Measurements from ENCODE around the gene TSC22D3.
"Not testable (repeated sequence)": the region's sequence is repeated elsewhere in the genome, so short reads cannot be mapped to it uniquely, and the experiment has no call there.

The TSC22D3 gene

GRCh38 chrX:107775734-107776511 lies at the start of gene TSC22D3:
TSC22D3 (minus strand) TSS chrX:107775787; CDS start chrX:107775419, 368 bp downstream.
- peak; percentile 31 for DNase-seq

DNA sequence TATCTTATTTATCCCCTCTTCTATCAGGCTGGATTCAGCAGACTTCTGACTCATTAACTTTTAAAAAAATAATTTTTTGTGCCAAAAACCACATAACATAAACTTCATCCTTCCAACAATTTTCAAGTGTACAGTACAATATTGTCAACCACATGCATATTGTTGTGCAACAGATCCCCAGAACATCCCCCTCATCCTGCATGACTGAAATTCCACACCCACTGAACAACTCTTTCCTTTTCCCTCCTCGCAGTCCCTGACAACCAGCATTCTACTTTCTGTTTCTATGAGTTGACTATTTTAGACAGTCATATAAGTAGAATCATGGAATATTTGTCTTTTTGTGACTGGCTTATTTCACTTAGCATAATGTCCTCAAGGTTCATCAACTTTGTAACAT lies 47.9 kb upstream of the TSC22D3 start:
- no peak for DNase-seq

GRCh38 chrX:107823042-107823441 lies 47.5 kb upstream of the TSC22D3 start:
- no peak for DNase-seq

GRCh38 chrX:107818900-107819521 lies 43.4 kb upstream of the TSC22D3 start:
- no peak for DNase-seq

DNA sequence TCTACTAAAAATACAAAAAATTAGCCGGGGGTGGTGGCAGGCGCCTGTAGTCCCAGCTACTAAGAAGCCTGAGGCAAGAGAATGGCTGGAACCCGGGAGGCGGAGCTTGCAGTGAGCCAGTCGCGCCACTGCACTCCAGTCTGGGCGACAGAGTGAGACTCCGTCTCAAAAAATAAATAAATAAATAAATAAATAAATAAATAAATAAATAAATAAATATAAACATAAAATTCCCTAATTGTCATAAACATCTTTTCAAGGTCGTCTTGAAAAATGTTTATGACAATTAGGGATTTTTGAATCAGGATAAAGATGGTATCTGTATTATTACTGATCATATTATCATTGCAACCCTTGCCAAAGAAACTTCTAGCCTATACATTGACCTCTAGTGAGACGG lies 34.5 kb upstream of the TSC22D3 start:
- not testable (repeated sequence) for DNase-seq

GRCh38 chrX:107805179-107805578 lies 29.6 kb upstream of the TSC22D3 start:
- no peak for DNase-seq

DNA sequence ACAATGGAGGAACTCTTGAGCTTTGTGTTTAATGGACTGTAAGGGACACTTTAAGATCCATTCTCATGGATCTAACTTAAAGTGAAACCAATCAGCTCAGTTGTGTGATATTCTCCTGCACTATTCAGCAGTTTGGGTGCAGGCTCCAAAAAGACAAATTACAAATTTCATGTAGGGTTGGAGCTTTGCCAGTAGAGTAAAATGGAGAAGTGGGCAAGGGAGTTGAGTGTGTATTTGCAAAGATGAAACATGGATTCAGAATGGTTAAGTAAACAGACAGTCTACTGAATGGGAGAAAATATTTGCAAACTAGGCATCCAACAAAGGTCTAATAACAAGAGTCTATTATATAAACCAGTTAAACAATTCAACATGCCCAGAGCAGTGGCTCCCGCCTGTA lies 28.8 kb upstream of the TSC22D3 start:
- no peak for DNase-seq

DNA sequence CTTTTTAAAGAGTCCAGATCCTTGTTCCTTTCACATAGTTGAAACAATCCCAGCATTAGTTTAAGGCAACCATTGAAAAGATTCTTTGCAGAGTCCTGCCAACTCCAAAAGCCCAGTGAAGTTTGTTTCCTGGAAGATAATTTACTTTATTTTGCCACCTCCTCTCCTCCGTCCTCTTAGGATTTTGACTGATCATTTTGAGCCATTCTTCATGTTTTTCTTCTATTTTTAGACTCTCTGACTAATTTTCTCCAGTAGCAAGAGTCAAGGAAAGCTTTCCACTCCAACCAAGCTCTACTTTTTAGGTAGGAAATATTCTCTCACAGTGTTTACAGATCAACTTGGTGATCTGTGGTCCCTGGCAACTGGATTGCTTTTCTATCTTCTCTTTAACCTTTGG lies 12.2 kb upstream of the TSC22D3 start:
- DNase-seq = no peak

DNA sequence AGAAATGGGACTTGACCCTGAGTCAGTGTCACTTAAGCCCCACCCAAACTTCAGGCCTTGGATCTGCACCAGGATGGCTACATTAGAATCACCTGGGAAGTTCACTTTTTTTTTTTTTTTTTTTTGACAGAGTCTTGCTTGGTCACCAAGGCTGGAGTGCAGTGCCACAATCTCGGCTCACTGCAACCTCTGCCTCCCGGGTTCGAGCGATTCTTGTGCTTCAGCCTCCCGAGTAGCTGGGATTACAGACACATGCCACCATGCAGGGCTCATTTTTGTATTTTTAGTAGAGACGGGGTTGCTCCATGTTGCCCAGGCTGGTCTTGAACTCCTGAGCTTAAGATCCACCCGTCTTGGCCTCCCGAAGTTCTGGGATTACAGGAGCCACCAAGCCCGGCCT lies 4.9 kb upstream of the TSC22D3 start:
- DNase-seq = no peak

GRCh38 chrX:107777536-107777832 lies 1.9 kb upstream of the TSC22D3 start, which contains the start of gene NCBP2L:
NCBP2L (plus strand) TSS chrX:107777733; CDS start chrX:107794221, 16,488 bp downstream.
- no peak for DNase-seq

GRCh38 chrX:107776649-107777535 lies 1.3 kb upstream of the TSC22D3 start:
- peak; percentile 52 for DNase-seq

GRCh38 chrX:107775000-107775733 lies 420 bp downstream of the TSC22D3 start:
- no peak for DNase-seq

DNA sequence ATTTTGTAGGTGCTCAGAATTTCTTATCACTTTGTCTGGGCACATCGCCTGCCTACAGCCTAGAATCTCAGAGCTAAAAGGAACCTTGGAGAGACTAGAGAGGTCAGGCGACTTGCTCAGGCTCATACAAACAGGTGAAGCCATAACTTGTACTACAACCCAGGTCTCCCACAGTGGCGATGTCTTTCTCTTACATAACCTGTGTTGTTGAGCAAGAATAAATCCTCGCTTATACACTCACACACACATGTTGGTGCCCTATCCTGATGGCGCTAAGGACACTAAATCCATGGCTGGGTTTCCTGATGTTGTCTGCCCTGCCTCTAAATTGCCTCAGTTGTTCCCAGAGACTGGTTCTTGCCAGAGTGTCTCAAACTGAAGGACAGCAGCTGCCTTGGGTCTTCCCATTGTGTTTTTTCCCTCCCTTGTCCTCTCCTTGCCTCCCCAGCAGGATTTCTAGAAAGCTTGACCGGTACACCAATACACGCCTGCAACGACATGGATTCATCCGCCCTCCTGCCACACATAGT lies 1.6 kb downstream of the TSC22D3 start:
- no peak for DNase-seq

GRCh38 chrX:107773206-107773605 lies 2.4 kb downstream of the TSC22D3 start:
- no peak for DNase-seq

DNA sequence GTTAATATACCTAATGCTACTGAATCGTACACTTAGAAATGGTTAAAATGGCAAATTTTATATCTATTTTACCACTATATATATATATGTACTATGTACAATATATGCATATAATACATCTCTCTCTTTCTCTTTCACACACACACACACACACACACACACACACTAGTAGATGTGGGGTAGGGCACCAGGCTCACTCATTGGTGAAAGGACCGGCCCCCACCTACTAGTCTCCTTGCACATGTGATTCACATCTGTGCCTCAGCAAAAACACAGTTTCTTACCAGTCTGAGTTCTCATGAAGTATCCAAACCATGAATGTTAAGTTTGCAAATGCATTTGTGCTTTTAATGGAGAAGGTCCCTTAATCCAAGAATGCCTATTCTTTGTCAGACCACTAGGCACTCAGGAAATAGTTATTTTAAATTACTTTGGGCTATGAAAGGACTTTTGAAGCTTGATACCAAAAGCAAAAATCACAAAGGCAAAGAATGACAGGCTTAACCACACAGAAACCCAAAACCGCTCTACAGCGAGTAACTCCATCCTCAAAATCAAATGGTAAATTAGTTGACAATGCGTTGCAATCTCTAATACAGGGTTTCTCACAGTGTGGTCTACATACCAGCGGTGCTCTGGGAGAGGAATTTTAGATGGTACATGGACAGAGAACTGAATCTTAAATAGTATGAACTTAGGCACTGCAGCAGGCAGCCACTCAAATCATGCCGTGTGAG lies 5.8 kb downstream of the TSC22D3 start:
- DNase-seq = no peak

DNA sequence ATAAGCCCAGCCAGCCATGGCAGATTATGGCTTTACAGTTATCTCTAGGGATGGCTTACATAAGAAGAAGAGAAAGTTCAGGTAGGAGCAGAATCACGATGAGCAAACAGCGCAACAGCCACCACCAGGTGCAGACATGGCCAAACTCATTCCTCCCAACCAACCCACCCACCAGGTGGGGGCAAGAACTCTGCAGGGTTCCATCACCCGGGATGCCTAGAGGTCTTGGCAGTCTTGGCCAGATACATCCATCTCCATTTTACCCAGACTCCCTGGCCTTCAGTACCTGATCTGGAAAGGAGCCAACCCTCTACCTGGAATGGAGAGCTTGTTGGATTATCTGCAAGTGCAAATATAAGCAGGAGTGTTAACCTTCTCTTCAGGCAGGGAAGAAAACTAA lies 7.5 kb downstream of the TSC22D3 start:
- DNase-seq = no peak

DNA sequence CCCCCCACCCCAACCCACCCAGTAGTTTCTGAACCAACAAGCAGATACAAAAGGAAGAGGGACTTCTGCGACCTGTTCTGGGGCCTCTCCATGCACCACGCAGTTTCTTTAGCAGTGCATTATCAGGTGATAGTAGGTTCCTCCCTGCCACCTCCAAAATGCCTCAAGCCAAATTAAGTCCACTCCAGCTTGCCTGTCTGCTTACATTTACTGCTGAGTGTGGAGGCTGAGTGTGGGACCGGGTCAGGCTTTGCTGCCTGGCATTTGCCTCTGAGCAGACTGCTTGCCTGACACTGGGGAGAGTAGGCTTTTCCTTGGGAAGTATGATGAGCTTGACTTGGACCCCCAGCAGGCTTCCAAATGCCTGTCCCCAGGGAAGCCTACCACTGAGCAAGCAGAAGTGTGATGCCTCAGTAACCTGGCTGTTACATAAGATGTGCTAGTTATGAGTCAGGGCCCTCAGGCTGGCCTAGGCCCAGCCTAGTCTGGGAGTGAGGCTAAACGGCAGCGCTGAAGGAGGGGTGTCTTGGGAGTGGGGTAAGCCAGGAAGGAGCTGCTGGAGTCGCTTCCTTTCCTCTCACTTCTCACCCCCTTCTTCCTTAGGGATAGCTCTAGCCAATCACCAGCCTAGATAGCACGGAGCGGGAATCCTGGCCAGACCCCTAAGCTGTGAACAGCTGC lies 9.0 kb downstream of the TSC22D3 start:
- DNase-seq = no peak

DNA sequence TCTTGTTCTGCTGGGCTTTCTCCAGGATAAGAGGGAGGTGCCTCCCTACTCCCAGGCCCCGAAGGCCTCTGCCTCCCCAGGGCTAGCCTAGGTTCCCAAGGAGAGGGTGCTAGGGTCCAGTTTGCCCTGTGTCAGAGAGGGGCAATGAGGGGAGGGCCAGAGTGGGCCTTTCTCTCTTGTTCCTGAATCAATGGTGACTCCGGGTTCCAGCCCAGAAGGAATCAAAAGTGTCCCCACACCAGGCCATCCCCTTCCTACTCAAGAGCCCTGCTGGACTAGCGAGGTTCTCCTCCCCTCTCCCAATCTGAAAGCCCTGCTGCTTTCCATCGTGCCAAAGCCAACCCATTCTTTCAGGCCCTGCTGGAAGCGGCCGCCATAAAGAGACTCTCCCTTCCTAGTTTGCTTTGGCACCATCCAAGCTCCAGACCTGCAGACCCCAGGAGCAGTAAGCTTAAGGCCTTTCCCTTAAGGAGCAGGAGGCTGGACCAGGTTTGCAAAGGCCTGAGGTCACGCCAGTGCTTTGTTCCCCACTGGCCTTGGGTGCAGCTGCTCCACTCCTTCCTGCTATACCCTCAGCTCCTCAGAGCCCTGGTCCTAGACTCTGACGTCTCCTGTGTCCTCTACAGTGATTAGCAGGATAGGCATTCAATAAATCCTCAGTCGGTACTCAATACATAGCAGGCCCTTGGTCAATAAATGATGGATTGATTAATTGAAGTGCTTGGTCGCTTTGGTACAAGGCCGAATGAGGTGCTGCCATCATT lies 10.6 kb downstream of the TSC22D3 start:
- DNase-seq = no peak

DNA sequence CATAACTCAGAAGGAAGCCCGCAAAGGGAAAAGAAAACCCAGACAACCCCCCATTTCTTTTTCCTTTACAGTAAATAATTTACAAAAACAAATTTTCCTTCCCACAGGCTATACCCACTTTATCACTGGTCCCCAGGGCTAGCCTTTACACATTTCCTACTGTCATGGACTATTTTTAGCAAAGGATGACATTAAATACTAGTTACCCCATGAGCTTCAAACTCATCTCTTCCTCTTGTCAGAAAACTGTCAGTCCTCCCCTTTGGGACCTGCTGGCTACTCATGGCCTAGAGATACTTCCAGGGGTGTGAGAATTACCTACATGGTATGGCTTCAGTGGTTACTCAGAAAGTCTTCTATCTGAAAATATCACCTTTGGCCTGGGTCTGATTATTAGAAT lies 11.9 kb downstream of the TSC22D3 start:
- no peak for DNase-seq

DNA sequence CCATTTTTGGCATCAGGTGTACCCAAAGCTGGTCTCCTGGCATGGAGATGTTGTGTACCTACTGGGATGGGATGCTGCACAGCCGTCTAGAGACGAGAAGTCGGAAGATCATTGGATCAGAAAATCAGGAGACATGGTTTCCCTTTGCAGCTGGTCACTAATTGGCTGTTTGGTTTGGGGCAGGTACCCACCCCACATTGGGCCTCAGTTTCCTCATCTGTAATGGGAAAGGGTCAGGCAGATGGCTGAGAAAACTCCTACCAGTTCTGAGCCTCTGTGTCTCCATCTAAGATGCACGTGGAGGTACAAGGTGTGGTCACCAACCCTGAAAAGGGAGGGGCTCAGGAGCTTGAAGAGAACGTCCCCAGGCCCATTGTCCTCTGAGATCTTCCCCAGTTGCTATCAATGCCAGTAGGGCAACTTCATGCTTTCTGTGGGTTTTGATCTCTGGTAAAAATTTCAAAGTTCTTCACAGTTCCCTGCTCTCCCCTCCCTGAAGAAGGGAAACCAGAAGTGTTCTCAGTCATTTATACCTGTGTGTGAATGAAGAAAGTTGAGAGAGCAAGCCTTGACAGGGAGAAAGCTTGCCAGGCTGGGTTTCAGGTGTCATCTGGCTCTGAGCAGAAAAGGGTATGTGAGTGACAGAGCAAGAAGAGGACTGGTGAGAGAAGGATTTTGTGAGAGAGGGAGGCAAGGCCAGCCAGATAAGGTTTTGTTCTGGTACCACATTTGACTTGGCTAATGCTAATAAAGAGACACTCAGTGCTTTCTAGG lies 15.1 kb downstream of the TSC22D3 start:
- no peak for DNase-seq
